DND-41 (cell line): ENCODE results near the gene SEC14L5.

Source experiments
- EZH2 ChIP-seq: IDR thresholded peaks from 3 replicates; pipeline ENCODE4 v1.6.1; 2012; ENCODE audit warnings: borderline replicate concordance, low read depth, mild to moderate bottlenecking, moderate library complexity, low read length, inconsistent platforms; ENCODE audit not compliant: severe bottlenecking
- TF ChIP-seq, protein P1 (sequence below): IDR thresholded peaks from 2 replicates; pipeline ENCODE4 v1.5.1; 2012; ENCODE audit warnings: borderline replicate concordance, low read length, moderate library complexity, mild to moderate bottlenecking; ENCODE audit not compliant: poor library complexity, severe bottlenecking; ENCODE audit errors: extremely low read depth

DNA sequence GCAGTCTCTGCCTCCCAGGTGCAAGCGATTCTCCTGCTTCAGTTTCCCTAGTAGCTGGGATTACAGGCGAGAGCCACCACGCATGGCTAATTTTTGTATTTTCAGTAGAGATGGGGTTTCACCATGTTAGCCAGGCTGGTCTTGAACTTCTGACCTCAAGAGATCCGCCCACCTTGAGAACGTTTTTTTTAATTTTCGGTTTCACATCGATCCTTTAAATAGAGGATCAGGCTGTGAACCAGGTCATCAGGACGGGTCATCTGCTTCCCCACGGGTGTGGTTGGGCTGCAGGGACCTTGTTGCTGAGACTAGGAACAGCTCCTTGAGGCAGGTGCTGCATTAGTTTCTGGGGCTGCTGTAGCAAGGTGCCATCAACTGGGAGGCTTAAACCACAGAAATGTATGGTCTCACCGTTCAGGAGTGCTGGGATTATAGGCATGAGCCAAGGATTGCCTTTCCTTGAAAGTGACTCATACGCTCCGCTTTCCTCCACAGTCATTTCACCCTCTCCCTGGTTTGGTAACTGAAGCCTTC is 83.5 kb downstream of the SEC14L5 start:
- TF ChIP-seq, protein P1, sequence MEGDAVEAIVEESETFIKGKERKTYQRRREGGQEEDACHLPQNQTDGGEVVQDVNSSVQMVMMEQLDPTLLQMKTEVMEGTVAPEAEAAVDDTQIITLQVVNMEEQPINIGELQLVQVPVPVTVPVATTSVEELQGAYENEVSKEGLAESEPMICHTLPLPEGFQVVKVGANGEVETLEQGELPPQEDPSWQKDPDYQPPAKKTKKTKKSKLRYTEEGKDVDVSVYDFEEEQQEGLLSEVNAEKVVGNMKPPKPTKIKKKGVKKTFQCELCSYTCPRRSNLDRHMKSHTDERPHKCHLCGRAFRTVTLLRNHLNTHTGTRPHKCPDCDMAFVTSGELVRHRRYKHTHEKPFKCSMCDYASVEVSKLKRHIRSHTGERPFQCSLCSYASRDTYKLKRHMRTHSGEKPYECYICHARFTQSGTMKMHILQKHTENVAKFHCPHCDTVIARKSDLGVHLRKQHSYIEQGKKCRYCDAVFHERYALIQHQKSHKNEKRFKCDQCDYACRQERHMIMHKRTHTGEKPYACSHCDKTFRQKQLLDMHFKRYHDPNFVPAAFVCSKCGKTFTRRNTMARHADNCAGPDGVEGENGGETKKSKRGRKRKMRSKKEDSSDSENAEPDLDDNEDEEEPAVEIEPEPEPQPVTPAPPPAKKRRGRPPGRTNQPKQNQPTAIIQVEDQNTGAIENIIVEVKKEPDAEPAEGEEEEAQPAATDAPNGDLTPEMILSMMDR, result no peak
- TF ChIP-seq EZH2, result no peak
